ENCODE measurements around the gene ANXA1.

Gene ANXA1

DNA sequence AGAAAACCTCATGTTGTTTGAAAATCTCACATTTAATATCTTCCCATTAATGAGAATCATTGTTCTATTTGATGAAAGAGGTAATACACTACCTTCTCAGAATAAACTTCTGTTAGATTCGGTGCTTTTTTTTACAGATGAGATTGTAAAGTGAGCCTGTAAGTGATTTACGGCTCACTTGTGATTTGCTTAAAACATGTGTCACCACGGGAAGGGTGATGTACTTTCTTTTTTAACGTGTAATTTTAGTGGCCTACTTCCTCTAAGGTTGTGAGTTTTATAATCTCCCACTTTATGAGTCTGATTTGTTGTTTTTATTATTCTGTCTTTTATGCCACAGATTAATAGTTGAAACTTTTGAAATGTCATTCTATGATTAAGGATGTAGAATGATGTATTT, 15.9 kb downstream of the ANXA1 start:
- Histone ChIP-seq H2AFZ (ENCODE audit: low read length) (no peak overlapping the region), H3K79me2 (ENCODE audit: insufficient read depth, low read length) (no peaks in the 10 kb centered on the region), H3K4me1 (ENCODE audit: insufficient read depth, low read length, severe bottlenecking) (no peaks in the 10 kb centered on the region), H3K9me3 (ENCODE audit: low read length) (no peaks in the 10 kb centered on the region), H3K27me3 (ENCODE audit: insufficient read depth, low read length) (no peaks in the 10 kb centered on the region), H3K9ac (ENCODE audit: low read length) (no peak overlapping the region), H3K36me3 (ENCODE audit: insufficient read depth, low read length) (no peaks in the 10 kb centered on the region), H3K4me3 (ENCODE audit: low read depth, low read length, poor library complexity, severe bottlenecking) (no peak overlapping the region), H3F3A (ENCODE audit: insufficient read depth, low read length) (no peaks in the 10 kb centered on the region), H4K20me1 (ENCODE audit: insufficient read depth, low read length) (no peaks in the 10 kb centered on the region), H3K9me2 (ENCODE audit: low read depth, low read length) (no peaks in the 10 kb centered on the region), H3K4me2 (ENCODE audit: low read length) (no peak overlapping the region), H3K27ac (ENCODE audit: low read depth, low read length, poor library complexity, severe bottlenecking) (no peak overlapping the region)
- no peak for TF ChIP-seq EZH2 (IDR thresholded peaks at IDR 0.05; ENCODE audit: borderline replicate concordance, low read length)
- TF ChIP-seq, protein P1, sequence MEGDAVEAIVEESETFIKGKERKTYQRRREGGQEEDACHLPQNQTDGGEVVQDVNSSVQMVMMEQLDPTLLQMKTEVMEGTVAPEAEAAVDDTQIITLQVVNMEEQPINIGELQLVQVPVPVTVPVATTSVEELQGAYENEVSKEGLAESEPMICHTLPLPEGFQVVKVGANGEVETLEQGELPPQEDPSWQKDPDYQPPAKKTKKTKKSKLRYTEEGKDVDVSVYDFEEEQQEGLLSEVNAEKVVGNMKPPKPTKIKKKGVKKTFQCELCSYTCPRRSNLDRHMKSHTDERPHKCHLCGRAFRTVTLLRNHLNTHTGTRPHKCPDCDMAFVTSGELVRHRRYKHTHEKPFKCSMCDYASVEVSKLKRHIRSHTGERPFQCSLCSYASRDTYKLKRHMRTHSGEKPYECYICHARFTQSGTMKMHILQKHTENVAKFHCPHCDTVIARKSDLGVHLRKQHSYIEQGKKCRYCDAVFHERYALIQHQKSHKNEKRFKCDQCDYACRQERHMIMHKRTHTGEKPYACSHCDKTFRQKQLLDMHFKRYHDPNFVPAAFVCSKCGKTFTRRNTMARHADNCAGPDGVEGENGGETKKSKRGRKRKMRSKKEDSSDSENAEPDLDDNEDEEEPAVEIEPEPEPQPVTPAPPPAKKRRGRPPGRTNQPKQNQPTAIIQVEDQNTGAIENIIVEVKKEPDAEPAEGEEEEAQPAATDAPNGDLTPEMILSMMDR (IDR thresholded peaks at IDR 0.05; ENCODE audit: low read length): no peak

DNA sequence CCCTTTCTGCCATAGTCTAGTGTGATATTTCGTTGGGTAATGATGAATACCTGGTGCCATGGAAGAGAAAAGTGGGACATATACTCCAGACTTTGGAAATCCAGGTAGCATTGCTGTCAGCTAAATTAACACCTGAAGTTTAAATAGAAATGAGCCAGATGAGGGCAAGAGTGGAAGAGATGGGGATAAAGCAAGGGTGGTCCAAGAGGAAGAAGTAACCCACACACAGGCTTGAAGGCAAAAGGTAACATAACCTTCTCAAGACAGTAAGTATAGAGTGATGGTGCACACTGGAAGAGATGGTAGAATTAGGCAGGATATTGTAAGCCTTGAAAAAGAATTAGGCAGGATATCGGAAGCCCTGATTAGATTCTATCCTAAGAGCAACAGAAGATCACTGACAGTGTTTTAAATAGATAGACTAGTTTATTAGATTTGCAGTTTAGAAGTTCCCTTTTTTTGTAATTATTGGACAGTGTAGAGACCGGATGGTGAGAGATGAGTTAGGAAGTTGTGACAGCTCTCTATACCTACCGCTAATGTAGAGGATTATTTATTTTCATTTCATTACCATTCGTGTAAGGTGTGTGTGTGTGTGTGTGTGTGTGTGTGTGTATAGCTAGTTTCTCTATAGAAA, 16.8 kb downstream of the ANXA1 start:
- no peak overlapping the region for H3K4me2 ChIP-seq (ENCODE audit: low read length)
- no peaks in the 10 kb centered on the region for H3K36me3 ChIP-seq (ENCODE audit: insufficient read depth, low read length)
- no peak overlapping the region for H3K4me3 ChIP-seq (ENCODE audit: low read depth, low read length, poor library complexity, severe bottlenecking)
- no peaks in the 10 kb centered on the region for H3K79me2 ChIP-seq (ENCODE audit: insufficient read depth, low read length)
- no peaks in the 10 kb centered on the region for H3K4me1 ChIP-seq (ENCODE audit: insufficient read depth, low read length, severe bottlenecking)
- TF ChIP-seq, protein P1 (IDR thresholded peaks at IDR 0.05; ENCODE audit: low read length): no peak
- TF ChIP-seq EZH2 (IDR thresholded peaks at IDR 0.05; ENCODE audit: borderline replicate concordance, low read length): no peak
- no peaks in the 10 kb centered on the region for H3F3A ChIP-seq (ENCODE audit: insufficient read depth, low read length)
- no peak overlapping the region for H3K27ac ChIP-seq (ENCODE audit: low read depth, low read length, poor library complexity, severe bottlenecking)
- no peaks in the 10 kb centered on the region for H3K27me3 ChIP-seq (ENCODE audit: insufficient read depth, low read length)
- H3K9me2 ChIP-seq (ENCODE audit: low read depth, low read length): no peaks in the 10 kb centered on the region
- no peak overlapping the region for H3K9ac ChIP-seq (ENCODE audit: low read length)
- no peaks in the 10 kb centered on the region for H3K9me3 ChIP-seq (ENCODE audit: low read length)
- H2AFZ ChIP-seq (ENCODE audit: low read length): no peak overlapping the region; the same call in 1 of the 2 replicates
- H4K20me1 ChIP-seq (ENCODE audit: insufficient read depth, low read length): no peaks in the 10 kb centered on the region

DNA sequence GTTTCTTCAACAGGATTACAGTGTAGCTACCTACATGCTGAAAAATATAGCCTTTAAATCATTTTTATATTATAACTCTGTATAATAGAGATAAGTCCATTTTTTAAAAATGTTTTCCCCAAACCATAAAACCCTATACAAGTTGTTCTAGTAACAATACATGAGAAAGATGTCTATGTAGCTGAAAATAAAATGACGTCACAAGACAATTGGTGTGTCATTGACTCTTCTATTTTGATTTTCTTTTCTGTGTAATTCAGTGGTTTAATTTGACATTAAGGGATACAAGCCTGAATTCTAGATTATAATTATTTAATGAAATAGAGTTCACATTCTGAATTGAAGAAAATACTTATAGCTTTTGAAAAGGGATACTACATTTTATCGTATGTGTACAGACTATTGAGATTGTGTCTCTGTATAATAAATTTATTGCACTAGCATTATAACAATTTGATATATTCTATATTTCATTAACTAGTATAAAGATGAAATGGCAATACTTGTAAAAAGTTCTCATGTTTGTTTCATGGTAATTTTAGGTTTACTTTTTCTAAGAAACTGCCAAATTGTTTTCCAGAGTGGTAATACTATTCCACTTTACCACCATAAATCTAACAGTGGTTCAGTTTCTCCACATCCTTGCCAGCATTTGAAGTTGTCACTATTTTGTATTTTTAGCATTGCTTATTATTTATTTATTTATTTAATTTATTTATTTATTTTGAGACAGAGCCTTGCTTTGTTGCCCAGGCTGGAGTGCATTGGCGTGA, 18.7 kb downstream of the ANXA1 start:
- no peak for TF ChIP-seq EZH2 (IDR thresholded peaks at IDR 0.05; ENCODE audit: borderline replicate concordance, low read length)
- TF ChIP-seq, protein P1 (IDR thresholded peaks at IDR 0.05; ENCODE audit: low read length): no peak

More for the DNA sequence above, 18.7 kb downstream of the ANXA1 start:
- Histone ChIP-seq H2AFZ (ENCODE audit: low read length) (no peak overlapping the region), H3K27ac (ENCODE audit: low read depth, low read length, poor library complexity, severe bottlenecking) (no peak overlapping the region), H3K4me2 (ENCODE audit: low read length) (no peak overlapping the region), H3K4me3 (ENCODE audit: low read depth, low read length, poor library complexity, severe bottlenecking) (no peak overlapping the region), H4K20me1 (ENCODE audit: insufficient read depth, low read length) (no peaks in the 10 kb centered on the region), H3K79me2 (ENCODE audit: insufficient read depth, low read length) (no peaks in the 10 kb centered on the region), H3K27me3 (ENCODE audit: insufficient read depth, low read length) (no peaks in the 10 kb centered on the region), H3F3A (ENCODE audit: insufficient read depth, low read length) (no peaks in the 10 kb centered on the region), H3K9me2 (ENCODE audit: low read depth, low read length) (no peaks in the 10 kb centered on the region), H3K4me1 (ENCODE audit: insufficient read depth, low read length, severe bottlenecking) (no peaks in the 10 kb centered on the region), H3K36me3 (ENCODE audit: insufficient read depth, low read length) (no peaks in the 10 kb centered on the region), H3K9ac (ENCODE audit: low read length) (no peak overlapping the region), H3K9me3 (ENCODE audit: low read length) (no peaks in the 10 kb centered on the region)

Data from OCI-LY1 (cell line).